Measurements from ENCODE around the gene PTGDR2. TPM values are rescaled to one million over a fixed set of nuclear protein-coding genes. Genes with fewer than 3 reads are reported as not detected.

The PTGDR2 gene
- total RNA-seq, 1 experiment from 2014 or later, result 0.12 TPM

- H3K4me2 ChIP-seq (ENCODE audit: low read length), result peak overlapping the region; percentile 63
- peak overlapping the region; percentile 4 to 13; a peak in 2 of 4 replicates for H3K4me3 ChIP-seq (replicated peaks in 1 of 2; ENCODE audit: low read depth in 1 of 2, low read length in 2 of 2)
Observed at GRCh38 chr11:60830478-60831142, 25.1 kb downstream of the PTGDR2 start.

More at GRCh38 chr11:60830478-60831142, 25.1 kb downstream of the PTGDR2 start:
- ChIA-PET RAD21 (ENCODE audit: low non-redundant PET in 1 of 2, low total read pairs in 2 of 2, uncharacterized antibody in 2 of 2, unreplicated experiment in 2 of 2) (interaction anchor here (1.7 to 2.3 kb wide), 3 partner anchors 57 to 69 kb away, joined by 7 to 21 read pairs (median 14); no protein-coding TSS in a partner anchor), POLR2A (interaction anchor here (1.1 to 2.1 kb wide), 4 partner anchors 57 to 93 kb away, joined by 3 to 6 read pairs (median 4); partner anchors contain the start of gene TMEM109), CTCF (interaction anchor here (0.6 to 5.2 kb wide), 19 partner anchors 8 to 563 kb away, joined by 3 to 86 read pairs (median 5); partner anchors contain the start of gene PTGDR2)
- H3K9me3 ChIP-seq (ENCODE audit: control insufficient read depth in 1 of 2, insufficient read depth in 1 of 2, low read depth in 1 of 2, low read length in 2 of 2), result no peaks in the 10 kb centered on the region
- H3K27ac ChIP-seq (ENCODE audit: low read depth, low read length), result no peak overlapping the region
- H3K36me3 ChIP-seq (ENCODE audit: control insufficient read depth in 1 of 2, insufficient read depth in 2 of 2, low read length in 2 of 2), result no peaks in the 10 kb centered on the region
- BruUV-seq (replicated peaks), result no TSS peak
- peaks cover 0 to 5% of the 10 kb centered on the region in 2 experiments; a peak in 2 of 4 replicates for H3K4me1 ChIP-seq (ENCODE audit: control insufficient read depth in 1 of 2, insufficient read depth in 2 of 2, low read length in 2 of 2)
- TF ChIP-seq POLR2AphosphoS5 (IDR thresholded peaks at IDR 0.05; ENCODE audit: low read depth, low read length) (no peak), ELF1 (IDR thresholded peaks at IDR 0.05; ENCODE audit: borderline replicate concordance, low read depth) (no peak), SIN3A (IDR thresholded peaks at IDR 0.05; ENCODE audit: low read depth) (no peak), SP1 (IDR thresholded peaks at IDR 0.05; ENCODE audit: low read depth) (no peak), EGR1 (IDR thresholded peaks at IDR 0.05; ENCODE audit: low read depth) (no peak), EZH2 (IDR thresholded peaks at IDR 0.05) (no peak), TCF7L2 (IDR thresholded peaks at IDR 0.05; ENCODE audit: borderline replicate concordance, extremely low read depth, insufficient read depth, insufficient read length) (no peak), CEBPB (IDR thresholded peaks at IDR 0.05; ENCODE audit: low read depth) (no peak), SRF (IDR thresholded peaks at IDR 0.05; ENCODE audit: low read depth) (no peak), ZNF274 (IDR thresholded peaks at IDR 0.05; ENCODE audit: low read depth, low read length) (no peak), ZFX (IDR thresholded peaks at IDR 0.05) (no peak)
- TF ChIP-seq, protein P1, sequence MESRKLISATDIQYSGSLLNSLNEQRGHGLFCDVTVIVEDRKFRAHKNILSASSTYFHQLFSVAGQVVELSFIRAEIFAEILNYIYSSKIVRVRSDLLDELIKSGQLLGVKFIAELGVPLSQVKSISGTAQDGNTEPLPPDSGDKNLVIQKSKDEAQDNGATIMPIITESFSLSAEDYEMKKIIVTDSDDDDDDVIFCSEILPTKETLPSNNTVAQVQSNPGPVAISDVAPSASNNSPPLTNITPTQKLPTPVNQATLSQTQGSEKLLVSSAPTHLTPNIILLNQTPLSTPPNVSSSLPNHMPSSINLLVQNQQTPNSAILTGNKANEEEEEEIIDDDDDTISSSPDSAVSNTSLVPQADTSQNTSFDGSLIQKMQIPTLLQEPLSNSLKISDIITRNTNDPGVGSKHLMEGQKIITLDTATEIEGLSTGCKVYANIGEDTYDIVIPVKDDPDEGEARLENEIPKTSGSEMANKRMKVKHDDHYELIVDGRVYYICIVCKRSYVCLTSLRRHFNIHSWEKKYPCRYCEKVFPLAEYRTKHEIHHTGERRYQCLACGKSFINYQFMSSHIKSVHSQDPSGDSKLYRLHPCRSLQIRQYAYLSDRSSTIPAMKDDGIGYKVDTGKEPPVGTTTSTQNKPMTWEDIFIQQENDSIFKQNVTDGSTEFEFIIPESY (IDR thresholded peaks at IDR 0.05; ENCODE audit: extremely low read depth, insufficient replicate concordance, low read length), result no peak
- no peaks in the 10 kb centered on the region for H3K79me2 ChIP-seq (ENCODE audit: insufficient read depth, low read length)
- ATAC-seq (peak; percentile 76), DNase-seq (ENCODE audit: low read depth, low spot score) (no peak)
- H4K20me1 ChIP-seq (ENCODE audit: insufficient read depth), result no peaks in the 10 kb centered on the region
- H3K27me3 ChIP-seq (ENCODE audit: insufficient read depth, low read length), result peaks cover 14% of the 10 kb centered on the region; the same call in 1 of the 2 replicates
- no peaks in the 10 kb centered on the region for H3K9me2 ChIP-seq (ENCODE audit: insufficient read depth)
- intact Hi-C loops (cut with micrococcal nuclease), result loop anchor here (1.0 to 5.0 kb wide), 6 partner anchors 55 to 557 kb away; no protein-coding TSS in a partner anchor
- peak overlapping the region; percentile 89 for H2AFZ ChIP-seq (ENCODE audit: low read depth, low read length, poor library complexity, severe bottlenecking)
- H3K9ac ChIP-seq (ENCODE audit: low read length), result no peak overlapping the region

Data from HCT116 (cell line).